Activated T-cell treated with anti-CD3 and anti-CD28 coated beads, Interleukin-2, amount 50 U/mL, for 24 hours (primary cell): ENCODE measurements around the gene USP37.

Source experiments
- DNase-seq: peaks from one replicate; pipeline ENCODE4 v3.0.0-alpha.2; 2020
- H3K27ac Mint-ChIP-seq: 2 replicates; pipeline ENCODE4 v1.8.0; 2020; ENCODE audit warnings: mild to moderate bottlenecking, mixed read lengths
- H3K27me3 Mint-ChIP-seq: 2 replicates; pipeline ENCODE4 v1.8.0; 2020; ENCODE audit warnings: mixed read lengths
- H3K36me3 Mint-ChIP-seq: 2 replicates; pipeline ENCODE4 v1.8.0; 2020; ENCODE audit warnings: low read depth, mixed read lengths
- H3K4me1 Mint-ChIP-seq: 2 replicates; pipeline ENCODE4 v1.8.0; 2020; ENCODE audit warnings: low read depth, mixed read lengths
- H3K4me3 Mint-ChIP-seq: 2 replicates; pipeline ENCODE4 v1.8.0; 2020; ENCODE audit warnings: mild to moderate bottlenecking, moderate library complexity, mixed read lengths
- H3K9me3 Mint-ChIP-seq: 2 replicates; pipeline ENCODE4 v1.8.0; 2020; ENCODE audit warnings: mixed read lengths

The USP37 gene

GRCh38 chr2:218517434-218518206 is 50.5 kb downstream of the USP37 start:
- Mint-ChIP-seq H3K4me1 (peaks cover 31% of the 10 kb centered on the region), H3K27ac (peak overlapping the region; percentile 77), H3K27me3 (no peaks in the 10 kb centered on the region), H3K36me3 (peaks cover 77% of the 10 kb centered on the region), H3K9me3 (no peaks in the 10 kb centered on the region), H3K4me3 (no peak overlapping the region)
- no peak for DNase-seq

- peaks cover 77% of the 10 kb centered on the region for H3K36me3 Mint-ChIP-seq
- H3K27me3 Mint-ChIP-seq, result no peaks in the 10 kb centered on the region
- peaks cover 31% of the 10 kb centered on the region for H3K4me1 Mint-ChIP-seq
- no peak for DNase-seq
- no peak overlapping the region for H3K4me3 Mint-ChIP-seq
- H3K9me3 Mint-ChIP-seq, result no peaks in the 10 kb centered on the region
- no peak overlapping the region for H3K27ac Mint-ChIP-seq
These were observed 51.5 kb downstream of the USP37 start for GRCh38 chr2:218516614-218517013.

GRCh38 chr2:218513676-218514075 is 54.5 kb downstream of the USP37 start:
- Mint-ChIP-seq H3K4me1 (peaks cover 23% of the 10 kb centered on the region), H3K4me3 (no peak overlapping the region), H3K36me3 (peaks cover 67% of the 10 kb centered on the region), H3K27me3 (no peaks in the 10 kb centered on the region), H3K9me3 (no peaks in the 10 kb centered on the region), H3K27ac (no peak overlapping the region)
- no peak for DNase-seq

- Mint-ChIP-seq H3K4me1 (peaks cover 3% of the 10 kb centered on the region), H3K27me3 (no peaks in the 10 kb centered on the region), H3K27ac (no peak overlapping the region), H3K36me3 (peaks cover 70% of the 10 kb centered on the region), H3K4me3 (no peak overlapping the region), H3K9me3 (no peaks in the 10 kb centered on the region)
- no peak for DNase-seq
These were observed 59.9 kb downstream of the USP37 start for GRCh38 chr2:218508299-218508698.

- H3K27ac Mint-ChIP-seq, result peak overlapping the region; percentile 29
- no peaks in the 10 kb centered on the region for H3K9me3 Mint-ChIP-seq
- no peak overlapping the region for H3K4me3 Mint-ChIP-seq
- H3K4me1 Mint-ChIP-seq, result peaks cover 3% of the 10 kb centered on the region
- no peak for DNase-seq
- H3K36me3 Mint-ChIP-seq, result peaks cover 87% of the 10 kb centered on the region
- H3K27me3 Mint-ChIP-seq, result no peaks in the 10 kb centered on the region
These were observed 62.3 kb downstream of the USP37 start for GRCh38 chr2:218505754-218506371.

GRCh38 chr2:218501665-218502064 is 66.5 kb downstream of the USP37 start:
- H3K27me3 Mint-ChIP-seq, result no peaks in the 10 kb centered on the region
- no peaks in the 10 kb centered on the region for H3K4me1 Mint-ChIP-seq
- DNase-seq, result no peak
- peaks cover 82% of the 10 kb centered on the region for H3K36me3 Mint-ChIP-seq
- H3K27ac Mint-ChIP-seq, result no peak overlapping the region
- H3K4me3 Mint-ChIP-seq, result no peak overlapping the region
- no peaks in the 10 kb centered on the region for H3K9me3 Mint-ChIP-seq

GRCh38 chr2:218500501-218501060 is 67.6 kb downstream of the USP37 start:
- Mint-ChIP-seq H3K27me3 (no peaks in the 10 kb centered on the region), H3K27ac (no peak overlapping the region), H3K4me1 (no peaks in the 10 kb centered on the region), H3K4me3 (no peak overlapping the region), H3K9me3 (no peaks in the 10 kb centered on the region), H3K36me3 (peaks cover 79% of the 10 kb centered on the region)
- DNase-seq, result no peak

- no peaks in the 10 kb centered on the region for H3K27me3 Mint-ChIP-seq
- H3K27ac Mint-ChIP-seq, result no peak overlapping the region
- H3K4me1 Mint-ChIP-seq, result peaks cover 13% of the 10 kb centered on the region
- H3K36me3 Mint-ChIP-seq, result peaks cover 88% of the 10 kb centered on the region
- H3K9me3 Mint-ChIP-seq, result no peaks in the 10 kb centered on the region
- no peak overlapping the region for H3K4me3 Mint-ChIP-seq
- DNase-seq, result no peak
These were observed 82.0 kb downstream of the USP37 start for GRCh38 chr2:218485986-218486667.

- peaks cover 13% of the 10 kb centered on the region for H3K4me1 Mint-ChIP-seq
- no peak overlapping the region for H3K4me3 Mint-ChIP-seq
- DNase-seq, result no peak
- no peaks in the 10 kb centered on the region for H3K9me3 Mint-ChIP-seq
- H3K36me3 Mint-ChIP-seq, result peaks cover 85% of the 10 kb centered on the region
- H3K27me3 Mint-ChIP-seq, result no peaks in the 10 kb centered on the region
- H3K27ac Mint-ChIP-seq, result no peak overlapping the region
These were observed 85.5 kb downstream of the USP37 start for GRCh38 chr2:218482651-218483050.

GRCh38 chr2:218479595-218479994 is 88.6 kb downstream of the USP37 start:
- peaks cover 85% of the 10 kb centered on the region for H3K36me3 Mint-ChIP-seq
- no peak for DNase-seq

GRCh38 chr2:218478544-218478943 is 89.6 kb downstream of the USP37 start:
- H3K4me1 Mint-ChIP-seq, result peaks cover 9% of the 10 kb centered on the region
- DNase-seq, result no peak
- no peak overlapping the region for H3K4me3 Mint-ChIP-seq
- H3K9me3 Mint-ChIP-seq, result no peaks in the 10 kb centered on the region
- H3K27me3 Mint-ChIP-seq, result no peaks in the 10 kb centered on the region
- no peak overlapping the region for H3K27ac Mint-ChIP-seq
- peaks cover 84% of the 10 kb centered on the region for H3K36me3 Mint-ChIP-seq

More at GRCh38 chr2:218479595-218479994, 88.6 kb downstream of the USP37 start:
- H3K27ac Mint-ChIP-seq, result no peak overlapping the region
- no peaks in the 10 kb centered on the region for H3K27me3 Mint-ChIP-seq
- H3K9me3 Mint-ChIP-seq, result no peaks in the 10 kb centered on the region
- no peak overlapping the region for H3K4me3 Mint-ChIP-seq
- H3K4me1 Mint-ChIP-seq, result peaks cover 13% of the 10 kb centered on the region

- Mint-ChIP-seq H3K4me3 (no peak overlapping the region), H3K36me3 (peaks cover 85% of the 10 kb centered on the region), H3K9me3 (no peaks in the 10 kb centered on the region), H3K4me1 (no peaks in the 10 kb centered on the region), H3K27me3 (no peaks in the 10 kb centered on the region), H3K27ac (no peak overlapping the region)
- DNase-seq, result no peak
These were observed 90.9 kb downstream of the USP37 start for GRCh38 chr2:218477247-218477646.

GRCh38 chr2:218476676-218477075 is 91.5 kb downstream of the USP37 start:
- H3K27ac Mint-ChIP-seq, result no peak overlapping the region
- H3K36me3 Mint-ChIP-seq, result peaks cover 85% of the 10 kb centered on the region
- DNase-seq, result no peak
- peaks cover 1% of the 10 kb centered on the region for H3K4me1 Mint-ChIP-seq
- no peaks in the 10 kb centered on the region for H3K9me3 Mint-ChIP-seq
- no peaks in the 10 kb centered on the region for H3K27me3 Mint-ChIP-seq
- no peak overlapping the region for H3K4me3 Mint-ChIP-seq

GRCh38 chr2:218474527-218474926 is 93.6 kb downstream of the USP37 start:
- Mint-ChIP-seq H3K4me3 (no peak overlapping the region), H3K9me3 (no peaks in the 10 kb centered on the region), H3K27me3 (no peaks in the 10 kb centered on the region), H3K4me1 (peaks cover 4% of the 10 kb centered on the region), H3K36me3 (peaks cover 91% of the 10 kb centered on the region), H3K27ac (no peak overlapping the region)
- no peak for DNase-seq

GRCh38 chr2:218472988-218473387 is 95.2 kb downstream of the USP37 start:
- H3K9me3 Mint-ChIP-seq, result no peaks in the 10 kb centered on the region
- no peak for DNase-seq
- H3K36me3 Mint-ChIP-seq, result peaks cover 89% of the 10 kb centered on the region
- H3K4me1 Mint-ChIP-seq, result peaks cover 4% of the 10 kb centered on the region
- H3K27ac Mint-ChIP-seq, result no peak overlapping the region
- H3K27me3 Mint-ChIP-seq, result no peaks in the 10 kb centered on the region
- no peak overlapping the region for H3K4me3 Mint-ChIP-seq
